GM23338 (cell line): Measurements from ENCODE around the gene AGPAT4. TPM values are rescaled to one million over a fixed set of nuclear protein-coding genes. Genes with fewer than 3 reads are reported as not detected.

Experiments
- ATAC-seq: fragments of 200-7000 bp; cut with Tn5 transposase; 3 replicates; pipeline ENCODE4 v1.9.1; 2020
- DNase-seq: peaks from one replicate; pipeline ENCODE4 v3.0.0-alpha.2; 2015; ENCODE audit warnings: low spot score
- H2AFZ ChIP-seq: fragments of 200-600 bp; sonication (generic); 2 replicates; pipeline ENCODE4 v1.8.0; 2016; ENCODE audit warnings: antibody characterized with exemption, mild to moderate bottlenecking, moderate library complexity
- H3F3A ChIP-seq: fragments of 200-600 bp; sonication (generic); replicated peaks from 2 replicates; pipeline ENCODE4 v1.8.0; 2017; ENCODE audit warnings: antibody characterized with exemption, mixed run types, low read depth
- H3K27ac ChIP-seq: fragments of 200-600 bp; sonication (generic); 2 replicates; pipeline ENCODE4 v1.6.1; 2016; ENCODE audit warnings: low read depth
- H3K27me3 ChIP-seq: fragments of 200-600 bp; sonication (generic); 2 replicates; pipeline ENCODE4 v1.8.0; 2016; ENCODE audit warnings: mild to moderate bottlenecking, mixed run types, moderate library complexity; ENCODE audit not compliant: insufficient read depth
- H3K36me3 ChIP-seq: fragments of 200-600 bp; sonication (generic); 2 replicates; pipeline ENCODE4 v1.8.0; 2016; ENCODE audit warnings: mild to moderate bottlenecking; ENCODE audit not compliant: insufficient read depth
- H3K4me1 ChIP-seq: fragments of 200-600 bp; sonication (generic); 2 replicates; pipeline ENCODE4 v1.8.0; 2016; ENCODE audit warnings: mild to moderate bottlenecking, moderate library complexity; ENCODE audit not compliant: insufficient read depth
- H3K4me2 ChIP-seq: fragments of 200-600 bp; sonication (generic); 2 replicates; pipeline ENCODE4 v1.7.1; 2017; ENCODE audit warnings: mixed run types
- H3K4me3 ChIP-seq: fragments of 200-600 bp; sonication (generic); 2 replicates; pipeline ENCODE4 v1.6.1; 2016; ENCODE audit warnings: mixed run types
- H3K79me2 ChIP-seq: fragments of 200-600 bp; sonication (generic); replicated peaks from 2 replicates; pipeline ENCODE4 v1.8.0; 2017; ENCODE audit warnings: mild to moderate bottlenecking; ENCODE audit not compliant: insufficient read depth
- H3K9me2 ChIP-seq: fragments of 200-600 bp; sonication (generic); 2 replicates; pipeline ENCODE4 v1.8.0; 2017; ENCODE audit not compliant: insufficient read depth
- H4K20me1 ChIP-seq: fragments of 200-600 bp; sonication (generic); replicated peaks from 2 replicates; pipeline ENCODE4 v1.8.0; 2017; ENCODE audit warnings: mild to moderate bottlenecking; ENCODE audit not compliant: insufficient read depth
- H3K27ac Mint-ChIP-seq: 2 replicates; pipeline ENCODE4 v1.8.0; 2020; ENCODE audit warnings: inconsistent platforms, mild to moderate bottlenecking, moderate library complexity, mixed read lengths
- H3K27me3 Mint-ChIP-seq: 3 replicates; pipeline ENCODE4 v1.8.0; 2022; ENCODE audit warnings: low read depth, mild to moderate bottlenecking, moderate library complexity, mixed read lengths, inconsistent platforms; ENCODE audit not compliant: insufficient read depth, poor library complexity
- H3K36me3 Mint-ChIP-seq: 3 replicates; pipeline ENCODE4 v1.8.0; 2021; ENCODE audit warnings: low read depth, mild to moderate bottlenecking, inconsistent platforms, moderate library complexity, mixed read lengths
- H3K4me1 Mint-ChIP-seq: 3 replicates; pipeline ENCODE4 v1.8.0; 2020; ENCODE audit warnings: mild to moderate bottlenecking, inconsistent platforms, mixed read lengths
- H3K4me3 Mint-ChIP-seq: 3 replicates; pipeline ENCODE4 v1.8.0; 2021; ENCODE audit warnings: moderate library complexity, mild to moderate bottlenecking, inconsistent platforms, mixed read lengths
- H3K9me3 Mint-ChIP-seq: 3 replicates; pipeline ENCODE4 v1.8.0; 2020; ENCODE audit warnings: moderate library complexity, mild to moderate bottlenecking, inconsistent platforms, mixed read lengths
- CTCF ChIP-seq, 2 experiments: fragments of 200-600 bp in 1 of 2; sonication (generic) in 1 of 2; conservative IDR thresholded peaks; 2 replicates each; pipeline versions ENCODE4 v1.5.1 to v1.6.1; 2016 to 2017; ENCODE audit warnings: antibody characterized with exemption in 2 of 2, low read depth in 2 of 2, mild to moderate bottlenecking in 2 of 2, moderate library complexity in 1 of 2
- EZH2 ChIP-seq: fragments of 200-600 bp; sonication (generic); IDR thresholded peaks from one replicate; pipeline ENCODE4 v1.8.0; 2017; ENCODE audit warnings: antibody characterized with exemption, mild to moderate bottlenecking, low read depth; ENCODE audit not compliant: unreplicated experiment
- JUNB ChIP-seq: IDR thresholded peaks from one replicate; pipeline ENCODE4 v1.6.1; 2016; ENCODE audit warnings: antibody characterized with exemption; ENCODE audit not compliant: unreplicated experiment
- POLR2AphosphoS5 ChIP-seq: IDR thresholded peaks from 2 replicates; pipeline ENCODE4 v1.6.1; 2016; ENCODE audit warnings: antibody characterized with exemption, low read depth
- REST ChIP-seq: IDR thresholded peaks from one replicate; pipeline ENCODE4 v1.6.1; 2018; ENCODE audit warnings: antibody characterized with exemption; ENCODE audit not compliant: unreplicated experiment
- polyA plus RNA-seq: library from polyadenylated mRNA; unstranded; fragments of >200 nt; fragmentation: Nextera tagmentation; extraction: Ambion mirVana; gene quantifications from 2 replicates; pipeline ENCODE4 v1.2.1, GENCODE V29; 2016
- total RNA-seq: library from RNA; depleted of rRNA; stranded (reverse); fragments of >200 nt; shearing (Covaris generic); gene quantifications from 2 replicates; pipeline ENCODE4 v1.2.3, GENCODE V29; 2014

Gene AGPAT4
- total and polyA plus RNA-seq, 2 experiments from 2014 or later, result 8.9 to 19.3 TPM

GRCh38 chr6:161200610-161201370 is 73.1 kb downstream of the AGPAT4 start:
- Histone ChIP-seq H3K4me1 (peaks cover 10% of the 10 kb centered on the region; the same call in 1 of the 2 replicates), H4K20me1 (peaks cover 6% of the 10 kb centered on the region), H3F3A (no peaks in the 10 kb centered on the region), H3K9me2 (no peaks in the 10 kb centered on the region), H3K27me3 (no peaks in the 10 kb centered on the region), H3K36me3 (no peaks in the 10 kb centered on the region), H3K4me3 (no peak overlapping the region), H3K27ac (no peak overlapping the region), H3K79me2 (peaks cover 52% of the 10 kb centered on the region), H3K4me2 (no peak overlapping the region), H2AFZ (no peak overlapping the region)
- no peak overlapping the region for H3K4me3 Mint-ChIP-seq
- H3K36me3 Mint-ChIP-seq, result peaks cover 21% of the 10 kb centered on the region
- ATAC-seq, result peak; percentile 71
- peaks cover 32% of the 10 kb centered on the region for H3K4me1 Mint-ChIP-seq
- peak; percentile 32 for DNase-seq
- no peak overlapping the region for H3K27ac Mint-ChIP-seq
- TF ChIP-seq JUNB, result no peak
- no peak for TF ChIP-seq POLR2AphosphoS5
- peak; percentile 48 to 50 for TF ChIP-seq CTCF (conservative IDR thresholded peaks at IDR 0.05; ENCODE audit: low read depth in 2 of 2)
- no peaks in the 10 kb centered on the region for H3K27me3 Mint-ChIP-seq
- no peaks in the 10 kb centered on the region for H3K9me3 Mint-ChIP-seq

GRCh38 chr6:161199850-161200249 is 74.0 kb downstream of the AGPAT4 start:
- peaks cover 24% of the 10 kb centered on the region for H3K36me3 Mint-ChIP-seq
- Histone ChIP-seq H3K27ac (no peak overlapping the region), H3K79me2 (peaks cover 52% of the 10 kb centered on the region), H2AFZ (no peak overlapping the region), H3K27me3 (no peaks in the 10 kb centered on the region), H3K4me1 (peaks cover 10% of the 10 kb centered on the region; the same call in 1 of the 2 replicates), H3K4me2 (no peak overlapping the region), H3F3A (no peaks in the 10 kb centered on the region), H4K20me1 (peaks cover 6% of the 10 kb centered on the region), H3K4me3 (no peak overlapping the region), H3K36me3 (no peaks in the 10 kb centered on the region), H3K9me2 (no peaks in the 10 kb centered on the region)
- H3K4me1 Mint-ChIP-seq, result peaks cover 27% of the 10 kb centered on the region
- TF ChIP-seq EZH2 (no peak), REST (no peak)
- H3K27me3 Mint-ChIP-seq, result no peaks in the 10 kb centered on the region
- H3K27ac Mint-ChIP-seq, result no peak overlapping the region; the same call in 1 of the 2 replicates
- DNase-seq (no peak), ATAC-seq (no peak)
- no peaks in the 10 kb centered on the region; the same call in 2 of the 3 replicates for H3K9me3 Mint-ChIP-seq
- no peak overlapping the region for H3K4me3 Mint-ChIP-seq
